ENCODE measurements around the gene PLXNA2. TPM values are rescaled to one million over a fixed set of nuclear protein-coding genes. Genes with fewer than 3 reads are reported as not detected.

PLXNA2 gene
- total and polyA plus RNA-seq, 2 donors (not counting 1 experiment from before 2014, with no cell fraction given): 0.31 to 1.2 TPM

DNA sequence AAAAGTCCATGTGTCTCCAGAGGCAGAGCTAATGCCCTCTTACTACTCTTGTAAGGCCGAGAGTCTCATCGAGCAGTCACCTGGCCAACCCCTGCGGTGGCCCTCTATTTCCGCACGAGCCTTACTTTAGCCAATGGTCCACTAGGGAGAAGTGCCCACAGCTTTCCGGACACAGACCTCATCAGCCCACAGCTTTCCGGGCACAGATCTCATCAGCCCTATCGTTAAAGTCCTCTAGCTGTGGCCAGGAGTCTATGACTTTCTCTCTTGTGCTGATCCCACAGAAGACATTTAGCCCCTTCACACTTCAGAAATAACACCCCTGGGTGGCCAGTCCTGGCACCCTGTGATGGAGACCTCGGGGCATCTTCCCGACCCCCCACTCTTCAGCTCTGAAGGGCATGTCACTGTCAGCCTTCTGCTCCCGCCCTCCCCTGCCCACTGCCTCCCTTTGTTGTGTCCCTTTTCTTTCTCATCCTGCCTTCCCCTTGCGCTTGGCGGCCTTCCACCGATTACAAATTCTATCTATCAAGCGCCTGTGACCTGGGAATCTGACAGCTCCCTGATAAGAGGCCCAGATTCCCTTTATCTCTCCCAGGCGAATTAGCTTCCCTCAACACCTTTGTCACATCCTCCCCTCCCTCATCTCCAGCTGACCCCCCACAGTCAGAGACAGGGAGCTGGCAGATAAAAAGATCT is 161.0 kb downstream of the PLXNA2 start:
- Histone ChIP-seq H3K4me3 (ENCODE audit: control extremely low read depth in 1 of 5, extremely low read depth in 1 of 5, insufficient read depth in 1 of 5, low read depth in 2 of 5, low read length in 4 of 5) (no peak overlapping the region), H3K27ac (ENCODE audit: low read length in 2 of 2) (no peak overlapping the region), H3K36me3 (replicated peaks in 1 of 2; ENCODE audit: control extremely low read depth in 1 of 2, control insufficient read depth in 1 of 2, extremely low read depth in 1 of 2, insufficient read depth in 2 of 2, low read length in 1 of 2) (no peaks in the 10 kb centered on the region), H3K4me2 (replicated peaks; ENCODE audit: low read depth, low read length, poor library complexity, severe bottlenecking) (no peak overlapping the region), H3K4me1 (ENCODE audit: control insufficient read depth in 2 of 2, insufficient read depth in 2 of 2, low read length in 2 of 2) (peaks cover 8 to 13% of the 10 kb centered on the region in 2 donors), H3K9ac (ENCODE audit: low read length) (no peak overlapping the region), H4K20me1 (ENCODE audit: control insufficient read depth, insufficient read depth, low read length, poor library complexity, severe bottlenecking) (no peaks in the 10 kb centered on the region), H3K27me3 (replicated peaks in 1 of 4; ENCODE audit: control extremely low read depth in 1 of 4, control insufficient read depth in 3 of 4, insufficient read depth in 4 of 4, low read length in 3 of 4) (no peaks in the 10 kb centered on the region), H2AFZ (ENCODE audit: insufficient read depth, low read depth, low read length, poor library complexity, severe bottlenecking) (no peak overlapping the region), H3K79me2 (ENCODE audit: control insufficient read depth, insufficient read depth, low read length) (no peaks in the 10 kb centered on the region), H3K9me3 (ENCODE audit: control extremely low read depth in 1 of 3, control insufficient read depth in 2 of 3, insufficient read depth in 1 of 3, low read length in 2 of 3) (peaks cover 0 to 4% (median 0%) of the 10 kb centered on the region in 3 donors)
- ChIA-PET CTCF (no interaction called here), POLR2A (no interaction called here)
- TF ChIP-seq CTCF (IDR thresholded peaks at IDR 0.05) (no peak), EZH2 (IDR thresholded peaks at IDR 0.05; ENCODE audit: borderline replicate concordance, insufficient read depth, low read depth, low read length, poor library complexity, severe bottlenecking) (no peak)
- Mint-ChIP-seq H3K27ac (no peak overlapping the region), H3K9me3 (ENCODE audit: insufficient read depth) (no peaks in the 10 kb centered on the region), H3K4me1 (peaks cover 13% of the 10 kb centered on the region), H3K27me3 (peaks cover 7% of the 10 kb centered on the region), H3K4me3 (no peak overlapping the region)
- intact Hi-C loops (cut with micrococcal nuclease): no loop called here
- no peak for ATAC-seq (ENCODE audit: low read depth)
- no peak for DNase-seq
- 90% methylated on average over 15 of the region's 16 CpGs for WGBS (ENCODE audit: insufficient coverage)

DNA sequence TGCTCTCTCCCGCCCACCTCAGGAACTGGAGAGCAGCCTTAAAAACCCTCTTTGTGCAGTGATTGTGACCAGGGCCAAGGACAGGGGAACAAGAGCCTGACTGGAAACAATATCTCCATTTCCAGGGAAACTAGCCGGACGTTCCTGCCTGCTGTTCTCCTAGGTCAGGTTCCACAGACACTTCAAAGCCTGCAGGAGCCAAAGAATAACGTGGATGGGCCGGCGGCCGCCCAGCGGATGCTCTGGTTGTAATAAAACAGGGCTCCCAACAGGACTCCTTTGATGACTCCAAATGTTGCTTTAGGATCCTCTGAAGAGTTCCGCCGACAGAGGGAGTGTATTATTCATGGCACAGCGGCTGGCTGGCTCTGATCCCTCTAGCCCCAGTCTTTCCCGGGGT is 162.2 kb downstream of the PLXNA2 start:
- TF ChIP-seq EZH2 (IDR thresholded peaks at IDR 0.05; ENCODE audit: borderline replicate concordance, insufficient read depth, low read depth, low read length, poor library complexity, severe bottlenecking) (no peak), CTCF (IDR thresholded peaks at IDR 0.05) (no peak)
- Histone ChIP-seq H3K4me2 (replicated peaks; ENCODE audit: low read depth, low read length, poor library complexity, severe bottlenecking) (no peak overlapping the region), H3K9ac (ENCODE audit: low read length) (no peak overlapping the region), H3K27ac (ENCODE audit: low read length in 2 of 2) (no peak overlapping the region), H3K27me3 (replicated peaks in 1 of 4; ENCODE audit: control extremely low read depth in 1 of 4, control insufficient read depth in 3 of 4, insufficient read depth in 4 of 4, low read length in 3 of 4) (no peaks in the 10 kb centered on the region), H3K4me3 (ENCODE audit: control extremely low read depth in 1 of 5, extremely low read depth in 1 of 5, insufficient read depth in 1 of 5, low read depth in 2 of 5, low read length in 4 of 5) (no peak overlapping the region), H2AFZ (ENCODE audit: insufficient read depth, low read depth, low read length, poor library complexity, severe bottlenecking) (no peak overlapping the region), H3K4me1 (ENCODE audit: control insufficient read depth in 2 of 2, insufficient read depth in 2 of 2, low read length in 2 of 2) (peaks cover 8 to 13% of the 10 kb centered on the region in 2 donors), H3K36me3 (replicated peaks in 1 of 2; ENCODE audit: control extremely low read depth in 1 of 2, control insufficient read depth in 1 of 2, extremely low read depth in 1 of 2, insufficient read depth in 2 of 2, low read length in 1 of 2) (no peaks in the 10 kb centered on the region), H3K9me3 (ENCODE audit: control extremely low read depth in 1 of 3, control insufficient read depth in 2 of 3, insufficient read depth in 1 of 3, low read length in 2 of 3) (peaks cover 0 to 4% (median 0%) of the 10 kb centered on the region in 3 donors), H4K20me1 (ENCODE audit: control insufficient read depth, insufficient read depth, low read length, poor library complexity, severe bottlenecking) (no peaks in the 10 kb centered on the region), H3K79me2 (ENCODE audit: control insufficient read depth, insufficient read depth, low read length) (no peaks in the 10 kb centered on the region)
- CTCF ChIA-PET: interaction anchor here (1.7 kb wide), 1 partner anchor 11 kb away, joined by 3 read pairs; no protein-coding TSS in a partner anchor
- intact Hi-C loops (cut with micrococcal nuclease): no loop called here
- Mint-ChIP-seq H3K27me3 (peaks cover 8% of the 10 kb centered on the region), H3K4me3 (no peak overlapping the region), H3K27ac (no peak overlapping the region), H3K9me3 (ENCODE audit: insufficient read depth) (no peaks in the 10 kb centered on the region), H3K4me1 (peaks cover 13% of the 10 kb centered on the region)
- ATAC-seq (ENCODE audit: low read depth) (no peak), DNase-seq (no peak)
- WGBS (ENCODE audit: insufficient coverage): 94% methylated on average over 12 of the region's 12 CpGs
- POLR2A ChIA-PET: no interaction called here
